Panc1 (cell line): ENCODE results near the gene GDF10. TPM values are rescaled to one million over a fixed set of nuclear protein-coding genes. Genes with fewer than 3 reads are reported as not detected.

ENCODE experiments used
- ATAC-seq: fragments of 200-7000 bp; cut with Tn5 transposase; 2 replicates; pipeline ENCODE4 v1.9.1; 2020; ENCODE audit warnings: mild to moderate bottlenecking, moderate library complexity
- BruUV-seq: library from RNA; stranded (reverse); fragments of 400-500 nt; replicated peaks from 2 replicates; lab custom pipeline; 2021; lab: Mats Ljungman, UMichigan
- CTCF ChIA-PET: fragments of 300-600 bp; sonication (Branson Sonifier 250); formaldehyde crosslinking; loops from one replicate; lab custom pipeline; 2022; ENCODE audit warnings: antibody characterized with exemption; lab: Charles Lee
- POLR2A ChIA-PET: fragments of 300-600 bp; sonication (Branson Sonifier 250); formaldehyde crosslinking; loops from one replicate; lab custom pipeline; 2022; ENCODE audit warnings: antibody characterized with exemption; lab: Charles Lee
- DNase-seq: peaks from one replicate; pipeline ENCODE4 v3.0.0-alpha.2; 2010; ENCODE audit warnings: low read depth, low spot score
- H3K27ac ChIP-seq: 2 replicates; pipeline ENCODE4 v1.5.1; 2011; ENCODE audit warnings: mild to moderate bottlenecking, low read length, inconsistent platforms
- H3K27me3 ChIP-seq: fragments of 200-500 bp; sonication (Bioruptor generic); 2 replicates; pipeline ENCODE4 v1.6.0; 2014; ENCODE audit warnings: low read length, inconsistent platforms; ENCODE audit not compliant: control insufficient read depth, insufficient read depth
- H3K36me3 ChIP-seq: fragments of 200-500 bp; sonication (Bioruptor generic); 2 replicates; pipeline ENCODE4 v1.5.1; 2014; ENCODE audit warnings: inconsistent platforms, mild to moderate bottlenecking, low read length, moderate library complexity; ENCODE audit not compliant: control insufficient read depth, insufficient read depth
- H3K4me1 ChIP-seq: 2 replicates; pipeline ENCODE4 v1.5.1; 2011; ENCODE audit warnings: inconsistent platforms, mild to moderate bottlenecking, low read length, moderate library complexity; ENCODE audit not compliant: control insufficient read depth, insufficient read depth
- H3K4me3 ChIP-seq, 2 experiments: 2 replicates each; pipeline ENCODE4 v1.5.1; 2011 to 2012; ENCODE audit warnings: low read depth in 2 of 2, low read length in 2 of 2, mild to moderate bottlenecking in 2 of 2, inconsistent platforms in 1 of 2, moderate library complexity in 1 of 2
- H3K9me3 ChIP-seq: fragments of 200-500 bp; sonication (Bioruptor generic); 2 replicates; pipeline ENCODE4 v1.5.1; 2014; ENCODE audit warnings: low read depth, mild to moderate bottlenecking, inconsistent platforms, low read length, moderate library complexity; ENCODE audit not compliant: control insufficient read depth, insufficient read depth
- CTCF ChIP-seq: fragments of 450-650 bp; IDR thresholded peaks from 2 replicates; pipeline ENCODE4 v1.5.1; 2017; ENCODE audit warnings: mild to moderate bottlenecking
- POLR2AphosphoS5 ChIP-seq: IDR thresholded peaks from 2 replicates; pipeline ENCODE4 v1.6.1; 2012; ENCODE audit warnings: mild to moderate bottlenecking, low read depth, low read length, moderate library complexity
- REST ChIP-seq, 2 experiments: IDR thresholded peaks; 2 replicates each; pipeline ENCODE4 v1.6.1; 2011 to 2012; ENCODE audit warnings: low read depth in 2 of 2, control low read depth in 1 of 2, low read length in 1 of 2, mild to moderate bottlenecking in 1 of 2, moderate library complexity in 1 of 2; ENCODE audit not compliant: insufficient read depth in 1 of 2
- SIN3A ChIP-seq: IDR thresholded peaks from 2 replicates; pipeline ENCODE4 v1.6.1; 2012; ENCODE audit warnings: low read depth, mild to moderate bottlenecking, low read length, moderate library complexity, borderline replicate concordance; ENCODE audit not compliant: insufficient read depth
- TCF7L2 ChIP-seq: IDR thresholded peaks from 2 replicates; pipeline ENCODE4 v1.6.1; 2011; ENCODE audit warnings: mild to moderate bottlenecking, low read depth, low read length, inconsistent platforms
- in situ Hi-C: cut with HindIII; loops from 2 replicates; pipeline ENCODE4 v1.10.0; 2016; ENCODE audit warnings: low sequenced_read_pairs, low pct_unique_long_range_greater_than_20kb
- intact Hi-C: fragments of 100-400 bp; cut with micrococcal nuclease; formaldehyde crosslinking; loops from one replicate; pipeline ENCODE4 v1.10.0; 2022; ENCODE audit not compliant: unreplicated experiment
- total RNA-seq: library from RNA; stranded (reverse); gene quantifications from one replicate; pipeline ENCODE4 v1.2.1, GENCODE V29; 2021; ENCODE audit not compliant: unreplicated experiment

GDF10 gene
- total RNA-seq, 1 experiment from 2014 or later = 1.2 TPM

- ChIA-PET CTCF (no interaction called here), POLR2A (no interaction called here)
- intact Hi-C loops (no loop called here), in situ Hi-C loops (no loop called here)
- Histone ChIP-seq H3K4me1 (no peaks in the 10 kb centered on the region), H3K27me3 (peaks cover 24% of the 10 kb centered on the region), H3K4me3 (no peak overlapping the region), H3K36me3 (no peaks in the 10 kb centered on the region), H3K27ac (no peak overlapping the region), H3K9me3 (no peaks in the 10 kb centered on the region)
- no TSS peak for BruUV-seq
- ATAC-seq = no peak
- no peak for TF ChIP-seq SIN3A
- no peak for TF ChIP-seq TCF7L2
- no peak for TF ChIP-seq CTCF
- no peak for TF ChIP-seq POLR2AphosphoS5
- TF ChIP-seq REST (IDR thresholded peaks at IDR 0.05; ENCODE audit: insufficient read depth in 1 of 2, low read depth in 2 of 2, low read length in 1 of 2) = no peak
- DNase-seq = no peak
These were observed 5.5 kb upstream of the GDF10 start for GRCh38 chr10:47294501-47294900.

- CTCF ChIA-PET = no interaction called here
- Histone ChIP-seq H3K4me3 (no peak overlapping the region), H3K9me3 (no peaks in the 10 kb centered on the region), H3K36me3 (no peaks in the 10 kb centered on the region), H3K27ac (no peak overlapping the region), H3K27me3 (peaks cover 26% of the 10 kb centered on the region), H3K4me1 (no peaks in the 10 kb centered on the region)
- POLR2A ChIA-PET = no interaction called here
- BruUV-seq = no TSS peak
- DNase-seq (no peak), ATAC-seq (no peak)
- in situ Hi-C loops = no loop called here
- intact Hi-C loops = no loop called here
- no peak for TF ChIP-seq CTCF
- no peak for TF ChIP-seq SIN3A
- TF ChIP-seq REST (IDR thresholded peaks at IDR 0.05; ENCODE audit: insufficient read depth in 1 of 2, low read depth in 2 of 2, low read length in 1 of 2) = no peak
These were observed 4.6 kb upstream of the GDF10 start for GRCh38 chr10:47295411-47295810.
